H1 (cell line): ENCODE results near the gene TBC1D12. TPM values are rescaled to one million over a fixed set of nuclear protein-coding genes. Genes with fewer than 3 reads are reported as not detected.

Source experiments
- CTCF ChIA-PET: fragments of 300-600 bp; sonication (Branson Sonifier 250); formaldehyde crosslinking; loops from one replicate; lab custom pipeline; 2021; ENCODE audit not compliant: partially characterized antibody; lab: Charles Lee
- POLR2A ChIA-PET: fragments of 300-600 bp; sonication (Branson Sonifier 250); formaldehyde crosslinking; loops from one replicate; lab custom pipeline; 2021; ENCODE audit warnings: inconsistent platforms; ENCODE audit not compliant: partially characterized antibody; lab: Charles Lee
- DNase-seq, 2 experiments: peaks; one replicate each; pipeline versions ENCODE4 v3.0.0 to v3.0.0-alpha.2; 2010 to 2022; ENCODE audit warnings: low spot score in 2 of 2, low read depth in 1 of 2, mixed read lengths in 1 of 2
- FAIRE-seq: peaks from 2 replicates; lab custom pipeline; 2011; peaks lifted over from hg19 to GRCh38; lab: Jason Lieb, UNC
- H2AFZ ChIP-seq: 2 replicates; pipeline ENCODE4 v1.8.1; 2012; ENCODE audit warnings: low read length, inconsistent platforms
- H2AK5ac ChIP-seq: 2 replicates; pipeline ENCODE4 v1.6.1; 2013; ENCODE audit warnings: low read depth, low read length
- H2BK120ac ChIP-seq: replicated peaks from 2 replicates; pipeline ENCODE3; 2013; ENCODE audit warnings: low read depth, low read length, inconsistent platforms
- H2BK12ac ChIP-seq: 2 replicates; pipeline ENCODE4 v1.6.1; 2013; ENCODE audit warnings: low read depth, low read length
- H2BK15ac ChIP-seq: 2 replicates; pipeline ENCODE4 v1.6.1; 2013; ENCODE audit warnings: low read length
- H2BK20ac ChIP-seq: 2 replicates; pipeline ENCODE4 v1.6.1; 2013; ENCODE audit warnings: low read length
- H2BK5ac ChIP-seq: 2 replicates; pipeline ENCODE4 v1.6.1; 2013; ENCODE audit warnings: low read depth, low read length
- H3K14ac ChIP-seq: 2 replicates; pipeline ENCODE4 v1.6.1; 2013; ENCODE audit warnings: inconsistent platforms; ENCODE audit not compliant: insufficient read length
- H3K18ac ChIP-seq: 2 replicates; pipeline ENCODE4 v1.6.1; 2013; ENCODE audit warnings: low read length; ENCODE audit errors: extremely low read depth
- H3K23ac ChIP-seq: 2 replicates; pipeline ENCODE4 v1.6.1; 2013; ENCODE audit warnings: inconsistent platforms; ENCODE audit not compliant: insufficient read length
- H3K23me2 ChIP-seq: 2 replicates; pipeline ENCODE4 v1.6.1; 2013; ENCODE audit warnings: low read depth, low read length
- H3K27ac ChIP-seq: 2 replicates; pipeline ENCODE4 v1.6.1; 2011; ENCODE audit warnings: low read depth, low read length, inconsistent platforms
- H3K27me3 ChIP-seq, 4 experiments: replicated peaks in 1 of 4; 1 replicate in 1 of 4; 2 replicates in 3 of 4; pipeline versions ENCODE4 v1.6.1 to v1.8.1; 2011 to 2013; ENCODE audit warnings: low read length in 3 of 4, mild to moderate bottlenecking in 3 of 4, inconsistent platforms in 2 of 4, mixed read lengths in 2 of 4, moderate library complexity in 1 of 4; ENCODE audit not compliant: control insufficient read depth in 3 of 4, insufficient read depth in 3 of 4; ENCODE audit errors: extremely low read depth in 1 of 4
- H3K36me3 ChIP-seq, 4 experiments: 2 replicates each; pipeline versions ENCODE4 v1.6.1 to v1.8.1; 2011 to 2013; ENCODE audit warnings: mild to moderate bottlenecking in 4 of 4, low read length in 3 of 4, moderate library complexity in 2 of 4, control low read depth in 1 of 4, inconsistent platforms in 1 of 4; ENCODE audit not compliant: insufficient read depth in 4 of 4, control insufficient read depth in 2 of 4
- H3K4ac ChIP-seq: replicated peaks from 2 replicates; pipeline ENCODE3; 2013; ENCODE audit warnings: low read length, low read depth, mixed read lengths, inconsistent platforms; ENCODE audit not compliant: insufficient read length
- H3K4me1 ChIP-seq, 4 experiments: replicated peaks in 1 of 4; 1 replicate in 1 of 4; 2 replicates in 3 of 4; pipeline versions ENCODE4 v1.6.1 to v1.8.1; 2011 to 2013; ENCODE audit warnings: low read length in 3 of 4, inconsistent platforms in 2 of 4, mixed read lengths in 1 of 4; ENCODE audit not compliant: insufficient read depth in 4 of 4, control insufficient read depth in 3 of 4
- H3K4me2 ChIP-seq, 2 experiments: 2 replicates each; pipeline versions ENCODE4 v1.6.1 to v1.8.1; 2011 to 2013; ENCODE audit warnings: low read depth in 2 of 2, low read length in 2 of 2, control low read depth in 1 of 2, inconsistent platforms in 1 of 2, mild to moderate bottlenecking in 1 of 2; ENCODE audit not compliant: insufficient read depth in 1 of 2
- H3K4me3 ChIP-seq, 4 experiments: fragments of 200-600, 300-600 bp in 1 of 4; sonication (generic), shearing (Covaris generic), sonication (Bioruptor Twin) in 1 of 4; 2 replicates each; pipeline versions ENCODE4 v1.5.1 to v1.8.1; 2011 to 2016; ENCODE audit warnings: low read length in 4 of 4, low read depth in 3 of 4, control low read depth in 2 of 4, inconsistent platforms in 2 of 4, mild to moderate bottlenecking in 2 of 4, mixed read lengths in 1 of 4, moderate library complexity in 1 of 4; ENCODE audit not compliant: insufficient read depth in 2 of 4; ENCODE audit errors: extremely low read depth in 1 of 4
- H3K56ac ChIP-seq: replicated peaks from 2 replicates; pipeline ENCODE3; 2013; ENCODE audit warnings: low read depth, mild to moderate bottlenecking, mixed read lengths, low read length, inconsistent platforms; ENCODE audit not compliant: insufficient read length
- H3K79me1 ChIP-seq: 2 replicates; pipeline ENCODE4 v1.6.1; 2013; ENCODE audit warnings: low read depth, low read length, control low read depth
- H3K79me2 ChIP-seq, 2 experiments: 2 replicates each; pipeline versions ENCODE4 v1.6.1 to v1.8.1; 2012 to 2013; ENCODE audit warnings: low read length in 2 of 2, mild to moderate bottlenecking in 2 of 2, inconsistent platforms in 1 of 2; ENCODE audit not compliant: insufficient read depth in 2 of 2, control insufficient read depth in 1 of 2
- H3K9ac ChIP-seq, 4 experiments: replicated peaks in 1 of 4; 1 replicate in 1 of 4; 2 replicates in 3 of 4; pipeline versions ENCODE4 v1.6.1 to v1.8.1; 2011 to 2013; ENCODE audit warnings: low read depth in 3 of 4, low read length in 3 of 4, control low read depth in 2 of 4, mild to moderate bottlenecking in 2 of 4, moderate library complexity in 2 of 4, inconsistent platforms in 1 of 4; ENCODE audit errors: extremely low read depth in 1 of 4
- H3K9me3 ChIP-seq, 2 experiments: 2 replicates each; pipeline versions ENCODE4 v1.6.1 to v1.8.1; 2012 to 2013; ENCODE audit warnings: mild to moderate bottlenecking in 2 of 2, moderate library complexity in 2 of 2, control low read depth in 1 of 2, inconsistent platforms in 1 of 2, low read depth in 1 of 2, low read length in 1 of 2, mixed read lengths in 1 of 2; ENCODE audit not compliant: insufficient read depth in 2 of 2
- H4K20me1 ChIP-seq, 2 experiments: replicated peaks in 1 of 2; 2 replicates each; pipeline versions ENCODE3 to v1.8.1; 2011 to 2013; ENCODE audit warnings: inconsistent platforms in 2 of 2, low read length in 2 of 2, mild to moderate bottlenecking in 1 of 2; ENCODE audit not compliant: insufficient read depth in 2 of 2, control insufficient read depth in 1 of 2
- H4K5ac ChIP-seq: 2 replicates; pipeline ENCODE4 v1.6.1; 2013; ENCODE audit warnings: low read length, low read depth, mixed read lengths, inconsistent platforms; ENCODE audit not compliant: insufficient read length
- H4K8ac ChIP-seq: 2 replicates; pipeline ENCODE4 v1.8.0; 2013; ENCODE audit warnings: mild to moderate bottlenecking, moderate library complexity, low read length, inconsistent platforms; ENCODE audit not compliant: insufficient read depth; ENCODE audit errors: extremely low read depth
- H4K91ac ChIP-seq: replicated peaks from 2 replicates; pipeline ENCODE3; 2013; ENCODE audit warnings: low read length, mixed read lengths, inconsistent platforms; ENCODE audit not compliant: insufficient read length
- E2F6 ChIP-seq: IDR thresholded peaks from 2 replicates; pipeline ENCODE4 v1.6.1; 2012; ENCODE audit warnings: inconsistent platforms
- GABPA ChIP-seq: IDR thresholded peaks from 2 replicates; pipeline ENCODE4 v1.6.1; 2011; ENCODE audit warnings: mild to moderate bottlenecking, low read length, moderate library complexity, borderline replicate concordance; ENCODE audit not compliant: insufficient read depth
- RAD21 ChIP-seq, 2 experiments: IDR thresholded peaks in 1 of 2; conservative IDR thresholded peaks in 1 of 2; 2 replicates each; pipeline ENCODE4 v1.6.1; 2011; ENCODE audit warnings: low read depth in 2 of 2, low read length in 2 of 2, improper control_type of control experiment in 1 of 2, inconsistent platforms in 1 of 2, mild to moderate bottlenecking in 1 of 2, moderate library complexity in 1 of 2
- RXRA ChIP-seq: IDR thresholded peaks from 2 replicates; pipeline ENCODE4 v1.6.1; 2011; ENCODE audit warnings: low read depth, mild to moderate bottlenecking, low read length, moderate library complexity; ENCODE audit not compliant: insufficient read depth
- SP4 ChIP-seq: IDR thresholded peaks from 2 replicates; pipeline ENCODE4 v1.6.1; 2012; ENCODE audit warnings: low read length, inconsistent platforms
- TAF1 ChIP-seq: IDR thresholded peaks from 2 replicates; pipeline ENCODE4 v1.6.1; 2011; ENCODE audit warnings: mild to moderate bottlenecking, low read depth, low read length
- WGBS, 2 experiments: shearing (Covaris generic) in 1 of 2; methylation state at CpG; one replicate each; pipeline versions ENCODE4 v1.1.6 to v1.1.7; 2013 to 2015; ENCODE audit warnings: low lambda C conversion rate in 2 of 2, mixed read lengths in 2 of 2, inconsistent platforms in 1 of 2, low coverage in 1 of 2, missing lambda C conversion rate in 1 of 2; ENCODE audit not compliant: insufficient replicate concordance in 2 of 2, insufficient coverage in 1 of 2, insufficient read length in 1 of 2; ENCODE audit errors: extremely low coverage in 1 of 2, missing lambda C conversion rate in 1 of 2; 5-methylcytosine and 5-hydroxymethylcytosine counted together
- polyA plus RNA-seq, 7 experiments: library from polyadenylated mRNA; depleted of rRNA in 3 of 7; stranded (reverse) in 5 of 7; unstranded in 2 of 7; fragments of >200 nt in 5 of 7; fragments of 200-250 nt in 2 of 7; gene quantifications; 1 replicate in 5 of 7; 2 replicates in 1 of 7; 4 replicates in 1 of 7; pipeline versions ENCODE4 v1.2.1 to v1.2.3, GENCODE V29; 2011 to 2013; ENCODE audit warnings: missing spikeins in 2 of 7, mixed read lengths in 2 of 7
- total RNA-seq: library from RNA; stranded (reverse); fragmentation: NEBNext Ultra II Directional; extraction: Animal tissue kit (Norgen Biotek cat#: 25700); gene quantifications from 2 replicates; pipeline ENCODE4 v1.2.1, GENCODE V29; 2021

TBC1D12 gene
- total and polyA plus RNA-seq, 2 of the 8 experiments (the other 6 are each of a cell fraction or from before 2014, with no cell fraction given) = 1.1 to 3.2 TPM

GRCh38 chr10:94485094-94485493, 82.8 kb downstream of the TBC1D12 start:
- Histone ChIP-seq H2BK120ac (no peak overlapping the region), H4K5ac (no peak overlapping the region), H2BK15ac (no peak overlapping the region), H3K23ac (no peak overlapping the region), H4K91ac (no peak overlapping the region), H3K4me1 (0 out of 7 replicates have a peak, but pooled peaks cover 0 to 2% (median 0%) of the 10 kb centered on the region in 4 experiments), H3K79me2 (no peaks in the 10 kb centered on the region), H3K4me3 (no peak overlapping the region), H3K56ac (no peak overlapping the region), H2BK5ac (no peak overlapping the region), H3K36me3 (no peaks in the 10 kb centered on the region), H3K79me1 (no peaks in the 10 kb centered on the region), H3K18ac (no peak overlapping the region), H2AK5ac (no peak overlapping the region), H2AFZ (no peak overlapping the region), H3K9me3 (no peaks in the 10 kb centered on the region), H3K14ac (no peak overlapping the region), H3K27me3 (no peaks in the 10 kb centered on the region), H2BK20ac (no peak overlapping the region), H3K4me2 (no peak overlapping the region), H3K27ac (no peak overlapping the region), H2BK12ac (no peak overlapping the region), H3K23me2 (no peaks in the 10 kb centered on the region), H4K8ac (no peak overlapping the region), H3K4ac (no peak overlapping the region), H3K9ac (no peak overlapping the region), H4K20me1 (no peaks in the 10 kb centered on the region)
- ChIA-PET CTCF (no interaction called here), POLR2A (no interaction called here)
- WGBS, 2 experiments = 87% methylated on average over 1 of the region's 1 CpG; no CpG with 5 or more reads in 1 of the 2 experiments
- TF ChIP-seq SP4 (no peak), RAD21 (IDR thresholded peaks at IDR 0.05 in 1 of 2, conservative IDR thresholded peaks at IDR 0.05 in 1 of 2; ENCODE audit: low read depth in 2 of 2, low read length in 2 of 2) (no peak), GABPA (no peak), RXRA (no peak), E2F6 (no peak), TAF1 (no peak)
- no peak for FAIRE-seq
- no peak for DNase-seq
